Calu3 (cell line): ENCODE data around the gene SLC25A38. TPM values are rescaled to one million over a fixed set of nuclear protein-coding genes. Genes with fewer than 3 reads are reported as not detected.

Source experiments
- BruUV-seq: library from RNA; stranded (reverse); fragments of 400-500 nt; replicated peaks from 2 replicates; lab custom pipeline; 2021; lab: Mats Ljungman, UMichigan
- CTCF ChIA-PET: fragments of 300-600 bp; sonication (Branson Sonifier 250); formaldehyde crosslinking; loops from one replicate; lab custom pipeline; 2022; ENCODE audit warnings: antibody characterized with exemption; lab: Charles Lee
- DNase-seq: peaks from one replicate; pipeline ENCODE4 v3.0.0; 2022
- H3K27ac Mint-ChIP-seq: one replicate; pipeline ENCODE4 v1.8.0; 2022; ENCODE audit warnings: mixed read lengths; ENCODE audit not compliant: unreplicated experiment
- H3K27me3 Mint-ChIP-seq: one replicate; pipeline ENCODE4 v1.8.0; 2022; ENCODE audit warnings: mixed read lengths; ENCODE audit not compliant: unreplicated experiment
- H3K36me3 Mint-ChIP-seq: one replicate; pipeline ENCODE4 v1.8.0; 2022; ENCODE audit warnings: mild to moderate bottlenecking, moderate library complexity, mixed read lengths; ENCODE audit not compliant: insufficient read depth, unreplicated experiment
- H3K4me1 Mint-ChIP-seq: one replicate; pipeline ENCODE4 v1.8.0; 2022; ENCODE audit warnings: mild to moderate bottlenecking, low read depth, mixed read lengths; ENCODE audit not compliant: unreplicated experiment
- H3K4me3 Mint-ChIP-seq: one replicate; pipeline ENCODE4 v1.8.0; 2022; ENCODE audit warnings: mild to moderate bottlenecking, low read depth, moderate library complexity, mixed read lengths; ENCODE audit not compliant: unreplicated experiment
- H3K9me3 Mint-ChIP-seq: one replicate; pipeline ENCODE4 v1.8.0; 2022; ENCODE audit warnings: low read depth, mixed read lengths; ENCODE audit not compliant: unreplicated experiment
- CTCF ChIP-seq: fragments of 200-600 bp; IDR thresholded peaks from one replicate; pipeline ENCODE4 v1.8.0; 2022; ENCODE audit warnings: antibody characterized with exemption; ENCODE audit not compliant: unreplicated experiment
- intact Hi-C: fragments of 100-400 bp; cut with micrococcal nuclease; formaldehyde crosslinking; loops from one replicate; pipeline ENCODE4 v1.10.0; 2022; ENCODE audit not compliant: unreplicated experiment
- total RNA-seq: library from RNA; stranded (reverse); gene quantifications from 2 replicates; pipeline ENCODE4 v1.2.3, GENCODE V29; 2022

The SLC25A38 gene
- total RNA-seq, 1 experiment from 2014 or later: 23.6 TPM

DNA sequence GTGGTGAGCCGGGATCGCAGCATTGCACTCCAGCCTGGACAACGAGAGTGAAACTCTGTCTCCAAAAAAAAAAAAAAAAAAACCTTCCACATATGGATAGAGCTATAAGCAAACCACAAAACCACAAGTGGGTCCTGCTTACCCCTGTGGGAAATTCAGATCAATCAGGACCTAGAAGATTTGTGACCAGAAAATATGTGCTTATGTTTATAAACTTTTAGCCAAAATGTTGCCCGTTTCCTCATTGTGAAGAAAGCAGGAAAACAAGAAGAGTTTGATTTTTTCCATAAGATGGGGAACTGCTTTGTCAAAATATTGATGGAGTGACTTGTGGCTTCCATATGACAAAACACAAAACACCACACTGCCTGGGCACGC is 3.4 kb upstream of the SLC25A38 start:
- Mint-ChIP-seq H3K9me3 (no peaks in the 10 kb centered on the region), H3K27ac (no peak overlapping the region)
- intact Hi-C loops: loop anchor here (2.0 to 5.0 kb wide), 3 partner anchors 47 to 191 kb away; no protein-coding TSS in a partner anchor

DNA sequence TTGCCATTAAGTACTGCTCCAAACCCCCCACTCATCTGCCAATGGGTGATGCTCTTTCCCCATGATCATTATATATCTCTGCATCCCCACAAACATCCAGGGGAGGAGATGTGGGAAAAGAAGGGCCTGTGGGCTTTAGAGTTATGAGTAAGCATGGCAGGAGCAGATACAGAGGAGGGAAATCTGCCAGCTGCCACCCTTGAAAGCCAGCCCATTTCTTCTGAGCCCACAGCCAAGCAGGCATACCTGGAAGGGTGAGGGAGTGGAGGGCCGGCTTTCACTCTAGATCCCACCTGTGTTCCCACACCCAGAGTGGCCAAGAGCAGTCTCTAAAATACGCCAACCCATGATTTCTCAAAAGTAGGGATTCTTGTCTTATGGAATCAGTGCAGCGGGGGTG is 1.7 kb upstream of the SLC25A38 start:
- no peak overlapping the region for H3K4me3 Mint-ChIP-seq
- no TSS peak for BruUV-seq
- CTCF ChIA-PET: no interaction called here

More for the DNA sequence above, 3.4 kb upstream of the SLC25A38 start:
- DNase-seq: no peak
- TF ChIP-seq CTCF: no peak
- H3K4me3 Mint-ChIP-seq: no peak overlapping the region
- no peaks in the 10 kb centered on the region for H3K27me3 Mint-ChIP-seq
- CTCF ChIA-PET: interaction anchor here (2.1 to 3.2 kb wide), 2 partner anchors 88 to 91 kb away, joined by 31 to 32 read pairs; no protein-coding TSS in a partner anchor
- peaks cover 9% of the 10 kb centered on the region for H3K4me1 Mint-ChIP-seq
- peaks cover 29% of the 10 kb centered on the region for H3K36me3 Mint-ChIP-seq
- BruUV-seq: no TSS peak

GRCh38 chr3:39383881-39384664 is 903 bp downstream of the SLC25A38 start:
- no peak for TF ChIP-seq CTCF
- Mint-ChIP-seq H3K36me3 (peaks cover 37% of the 10 kb centered on the region), H3K4me1 (peaks cover 39% of the 10 kb centered on the region), H3K27me3 (no peaks in the 10 kb centered on the region), H3K4me3 (peak overlapping the region; percentile 99), H3K27ac (peak overlapping the region; percentile 97), H3K9me3 (no peaks in the 10 kb centered on the region)
- no TSS peak for BruUV-seq
- CTCF ChIA-PET: interaction anchor here (0.6 to 0.9 kb wide), 3 partner anchors 26 to 234 kb away, joined by 3 read pairs; no protein-coding TSS in a partner anchor
- intact Hi-C loops: loop anchor here (5.0 kb wide), 1 partner anchor 52 kb away; no protein-coding TSS in a partner anchor
- DNase-seq: peak; percentile 97

More for the DNA sequence above, 1.7 kb upstream of the SLC25A38 start:
- Mint-ChIP-seq H3K9me3 (no peaks in the 10 kb centered on the region), H3K27me3 (no peaks in the 10 kb centered on the region), H3K36me3 (peaks cover 35% of the 10 kb centered on the region), H3K4me1 (peaks cover 24% of the 10 kb centered on the region), H3K27ac (no peak overlapping the region)
- intact Hi-C loops: loop anchor here (5.0 kb wide), 1 partner anchor 49 kb away; no protein-coding TSS in a partner anchor
- TF ChIP-seq CTCF: no peak
- no peak for DNase-seq

- CTCF ChIA-PET: interaction anchor here (0.6 to 0.9 kb wide), 3 partner anchors 25 to 234 kb away, joined by 3 read pairs; no protein-coding TSS in a partner anchor
- no peak overlapping the region for H3K27ac Mint-ChIP-seq
- no peaks in the 10 kb centered on the region for H3K9me3 Mint-ChIP-seq
- H3K4me3 Mint-ChIP-seq: peak overlapping the region; percentile 99
- H3K36me3 Mint-ChIP-seq: peaks cover 37% of the 10 kb centered on the region
- DNase-seq: no peak
- H3K4me1 Mint-ChIP-seq: peaks cover 39% of the 10 kb centered on the region
- BruUV-seq: no TSS peak
- intact Hi-C loops: loop anchor here (5.0 kb wide), 1 partner anchor 52 kb away; no protein-coding TSS in a partner anchor
- H3K27me3 Mint-ChIP-seq: no peaks in the 10 kb centered on the region
- no peak for TF ChIP-seq CTCF
Measured at GRCh38 chr3:39384665-39385000, 1.5 kb downstream of the SLC25A38 start.
